K562 (cell line): Measurements from ENCODE around the gene CHD5. TPM values are rescaled to one million over a fixed set of nuclear protein-coding genes. Genes with fewer than 3 reads are reported as not detected.

Experiments used
- GATAD2B ChIP-seq: fragments of 450-650 bp; IDR thresholded peaks from 2 replicates; pipeline ENCODE4 v1.6.1; 2017; ENCODE audit warnings: mild to moderate bottlenecking, borderline replicate concordance
- HDAC2 ChIP-seq: fragments of 450-650 bp; IDR thresholded peaks from 2 replicates; pipeline ENCODE4 v1.6.1; 2016; ENCODE audit warnings: mild to moderate bottlenecking
- JUND ChIP-seq, 2 experiments: IDR thresholded peaks; 2 replicates in 1 of 2; 3 replicates in 1 of 2; pipeline ENCODE4 v1.6.1; 2011; ENCODE audit warnings: borderline replicate concordance in 2 of 2, low read depth in 2 of 2, low read length in 2 of 2, improper control_type of control experiment in 1 of 2, missing biosample characterization in 1 of 2, missing genetic modification characterization in 1 of 2, missing genetic modification reagents in 1 of 2
- MAFG ChIP-seq: fragments of 450-650 bp; conservative IDR thresholded peaks from 2 replicates; pipeline ENCODE4 v1.6.1; 2016; ENCODE audit warnings: missing genetic modification characterization, missing compliant biosample characterization
- MTF1 ChIP-seq: fragments of 250-450 bp; sonication (Bioruptor Pico); IDR thresholded peaks from 2 replicates; pipeline ENCODE4 v1.9.0; 2021; ENCODE audit warnings: moderate library complexity, mild to moderate bottlenecking, inconsistent platforms, borderline replicate concordance
- MYC ChIP-seq, 2 experiments: fragments of 250-450 bp in 1 of 2; sonication (Bioruptor Pico) in 1 of 2; IDR thresholded peaks; 2 replicates each; pipeline versions ENCODE4 v1.5.1 to v1.6.1; 2012 to 2021; ENCODE audit warnings: low read depth in 2 of 2, borderline replicate concordance in 1 of 2, improper control_type of control experiment in 1 of 2, low read length in 1 of 2, mild to moderate bottlenecking in 1 of 2, moderate library complexity in 1 of 2
- NR2F6 ChIP-seq: fragments of 450-650 bp; formaldehyde crosslinking; IDR thresholded peaks from 2 replicates; pipeline ENCODE4 v1.4.0; 2020; ENCODE audit warnings: mild to moderate bottlenecking
- PHB ChIP-seq: fragments of 250-450 bp; sonication (Bioruptor Pico); IDR thresholded peaks from 2 replicates; pipeline ENCODE4 v1.5.0; 2021
- SMAD2 ChIP-seq: fragments of 150-350 bp; IDR thresholded peaks from 2 replicates; pipeline ENCODE4 v1.6.1; 2014; ENCODE audit warnings: low read depth, mild to moderate bottlenecking, low read length
- ZNF764 ChIP-seq: fragments of 250-450 bp; sonication (Bioruptor Pico); IDR thresholded peaks from 2 replicates; pipeline ENCODE4 v1.4.0; 2020; ENCODE audit warnings: low read depth, mild to moderate bottlenecking, moderate library complexity
- ZNF780A ChIP-seq: fragments of 250-450 bp; sonication (Bioruptor Pico); IDR thresholded peaks from 2 replicates; pipeline ENCODE4 v1.5.0; 2021; ENCODE audit warnings: mild to moderate bottlenecking
- polyA plus RNA-seq, 8 experiments: library from polyadenylated mRNA; depleted of rRNA in 4 of 8; stranded (reverse) in 5 of 8; unstranded in 3 of 8; fragments of >200 nt; fragmentation: Nextera tagmentation in 2 of 8; fragmentation: Illumina TruSeq in 1 of 8; extraction: Ambion mirVana in 2 of 8; extraction: Trizol in 1 of 8; gene quantifications; 2 replicates each; pipeline versions ENCODE4 v1.2.1 to v1.2.3, GENCODE V29; 2011 to 2014; ENCODE audit warnings: inconsistent platforms in 1 of 8, missing spikeins in 1 of 8
- total RNA-seq, 7 experiments: library from RNA; depleted of rRNA in 6 of 7; stranded (reverse); fragments of >200 nt in 6 of 7; fragmentation: Illumina TruSeq in 2 of 7; extraction: Trizol in 2 of 7; gene quantifications; 2 replicates each; pipeline versions ENCODE4 v1.2.1 to v1.2.3, GENCODE V29; 2011 to 2021; ENCODE audit warnings: low replicate concordance in 1 of 7
- TF ChIP-seq, protein P1 (sequence below): sonication (generic); formaldehyde crosslinking; IDR thresholded peaks from 2 replicates; pipeline ENCODE4 v1.8.1; 2023; ENCODE audit warnings: mild to moderate bottlenecking, missing genetic modification reagents
- TF ChIP-seq, protein P2 (sequence below), 2 experiments: fragments of 150-350 bp in 1 of 2; IDR thresholded peaks; 2 replicates each; pipeline ENCODE4 v1.6.1; 2012 to 2016; ENCODE audit warnings: low read depth in 2 of 2, low read length in 2 of 2, mild to moderate bottlenecking in 1 of 2, moderate library complexity in 1 of 2

CHD5 gene
- total and polyA plus RNA-seq, 9 of the 15 experiments (the other 6 are each of a cell fraction or from before 2014, with no cell fraction given): 0.03 to 0.52 (median 0.11) TPM; not detected in 2

DNA sequence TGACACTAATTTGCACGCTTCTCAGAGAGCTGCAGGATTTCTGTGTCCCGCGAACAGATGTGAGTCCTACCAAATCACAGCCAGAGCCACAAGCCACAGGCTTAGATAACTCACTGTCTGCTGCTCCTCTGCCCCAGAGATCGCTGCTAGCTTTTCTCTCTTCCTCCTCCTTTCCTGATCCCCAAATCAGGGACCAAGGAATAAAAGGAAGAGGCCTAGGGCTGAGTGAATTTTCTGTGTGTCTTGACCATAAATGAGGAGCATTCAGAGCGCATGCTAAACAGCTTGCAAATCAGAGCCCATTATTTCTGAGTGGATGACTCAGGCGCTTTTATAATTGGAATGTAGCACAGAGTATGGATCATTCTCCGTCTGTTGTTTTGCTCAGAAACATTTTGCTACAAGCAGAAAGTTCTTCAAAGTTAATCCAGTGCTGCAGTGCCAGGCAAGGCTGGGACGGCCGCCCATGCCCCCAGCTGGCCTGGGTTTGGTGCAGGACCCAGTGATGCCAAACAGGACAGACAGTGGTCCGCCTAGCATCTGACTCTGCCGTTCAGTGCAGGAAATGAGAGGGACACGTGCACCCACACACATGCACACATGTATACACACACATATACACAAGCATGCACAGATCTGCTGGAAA lies 96.2 kb downstream of the CHD5 start (continued):
- 0 out of 2 replicates have a peak, but pooled peaks have one; percentile 10 for TF ChIP-seq MAFG (tag)
- no peak for TF ChIP-seq JUND (IDR thresholded peaks at IDR 0.05; ENCODE audit: borderline replicate concordance, low read depth, low read length)
- TF ChIP-seq JUND (tag; IDR thresholded peaks at IDR 0.05; ENCODE audit: borderline replicate concordance, low read depth, low read length): no peak
- TF ChIP-seq NR2F6: no peak
- TF ChIP-seq HDAC2: peak; percentile 44; the same call in 1 of the 2 replicates
- TF ChIP-seq ZNF764 (CRISPR knock-in tag): no peak
- TF ChIP-seq MYC (IDR thresholded peaks at IDR 0.05; ENCODE audit: low read depth, low read length): no peak
- no peak for TF ChIP-seq MYC (CRISPR knock-in tag; IDR thresholded peaks at IDR 0.05; ENCODE audit: borderline replicate concordance, low read depth)
- TF ChIP-seq SMAD2: no peak
- no peak for TF ChIP-seq MTF1
- TF ChIP-seq GATAD2B: no peak
- TF ChIP-seq ZNF780A (CRISPR knock-in tag): no peak
- TF ChIP-seq, protein P1, sequence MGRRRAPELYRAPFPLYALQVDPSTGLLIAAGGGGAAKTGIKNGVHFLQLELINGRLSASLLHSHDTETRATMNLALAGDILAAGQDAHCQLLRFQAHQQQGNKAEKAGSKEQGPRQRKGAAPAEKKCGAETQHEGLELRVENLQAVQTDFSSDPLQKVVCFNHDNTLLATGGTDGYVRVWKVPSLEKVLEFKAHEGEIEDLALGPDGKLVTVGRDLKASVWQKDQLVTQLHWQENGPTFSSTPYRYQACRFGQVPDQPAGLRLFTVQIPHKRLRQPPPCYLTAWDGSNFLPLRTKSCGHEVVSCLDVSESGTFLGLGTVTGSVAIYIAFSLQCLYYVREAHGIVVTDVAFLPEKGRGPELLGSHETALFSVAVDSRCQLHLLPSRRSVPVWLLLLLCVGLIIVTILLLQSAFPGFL (CRISPR knock-in tag): no peak
- TF ChIP-seq, protein P2, sequence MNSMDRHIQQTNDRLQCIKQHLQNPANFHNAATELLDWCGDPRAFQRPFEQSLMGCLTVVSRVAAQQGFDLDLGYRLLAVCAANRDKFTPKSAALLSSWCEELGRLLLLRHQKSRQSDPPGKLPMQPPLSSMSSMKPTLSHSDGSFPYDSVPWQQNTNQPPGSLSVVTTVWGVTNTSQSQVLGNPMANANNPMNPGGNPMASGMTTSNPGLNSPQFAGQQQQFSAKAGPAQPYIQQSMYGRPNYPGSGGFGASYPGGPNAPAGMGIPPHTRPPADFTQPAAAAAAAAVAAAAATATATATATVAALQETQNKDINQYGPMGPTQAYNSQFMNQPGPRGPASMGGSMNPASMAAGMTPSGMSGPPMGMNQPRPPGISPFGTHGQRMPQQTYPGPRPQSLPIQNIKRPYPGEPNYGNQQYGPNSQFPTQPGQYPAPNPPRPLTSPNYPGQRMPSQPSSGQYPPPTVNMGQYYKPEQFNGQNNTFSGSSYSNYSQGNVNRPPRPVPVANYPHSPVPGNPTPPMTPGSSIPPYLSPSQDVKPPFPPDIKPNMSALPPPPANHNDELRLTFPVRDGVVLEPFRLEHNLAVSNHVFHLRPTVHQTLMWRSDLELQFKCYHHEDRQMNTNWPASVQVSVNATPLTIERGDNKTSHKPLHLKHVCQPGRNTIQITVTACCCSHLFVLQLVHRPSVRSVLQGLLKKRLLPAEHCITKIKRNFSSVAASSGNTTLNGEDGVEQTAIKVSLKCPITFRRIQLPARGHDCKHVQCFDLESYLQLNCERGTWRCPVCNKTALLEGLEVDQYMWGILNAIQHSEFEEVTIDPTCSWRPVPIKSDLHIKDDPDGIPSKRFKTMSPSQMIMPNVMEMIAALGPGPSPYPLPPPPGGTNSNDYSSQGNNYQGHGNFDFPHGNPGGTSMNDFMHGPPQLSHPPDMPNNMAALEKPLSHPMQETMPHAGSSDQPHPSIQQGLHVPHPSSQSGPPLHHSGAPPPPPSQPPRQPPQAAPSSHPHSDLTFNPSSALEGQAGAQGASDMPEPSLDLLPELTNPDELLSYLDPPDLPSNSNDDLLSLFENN (IDR thresholded peaks at IDR 0.05; ENCODE audit: low read depth in 2 of 2, low read length in 2 of 2): no peak
- no peak for TF ChIP-seq PHB
